CD14-positive monocyte (primary cell): ENCODE data around the gene NUS1. TPM values are rescaled to one million over a fixed set of nuclear protein-coding genes. Genes with fewer than 3 reads are reported as not detected.

Experiments
- DNase-seq, 3 donors: peaks; one replicate each; pipeline ENCODE4 v3.0.0-alpha.2; 2011 to 2022
- H2AFZ ChIP-seq: 2 replicates; pipeline ENCODE4 v1.6.0; 2012; ENCODE audit warnings: mild to moderate bottlenecking, low read depth, low read length, inconsistent platforms; ENCODE audit not compliant: insufficient read depth, poor library complexity, severe bottlenecking
- H3K27ac ChIP-seq, 2 donors: 1 replicate in 1 of 2; 2 replicates in 1 of 2; pipeline ENCODE4 v1.5.1; 2012 to 2013; ENCODE audit warnings: low read length in 2 of 2, control low read depth in 1 of 2, inconsistent platforms in 1 of 2, low read depth in 1 of 2, mild to moderate bottlenecking in 1 of 2
- H3K27me3 ChIP-seq, 2 donors: one replicate each; pipeline versions ENCODE4 v1.6.0 to v1.6.1; 2011 to 2013; ENCODE audit warnings: low read length in 2 of 2; ENCODE audit not compliant: control insufficient read depth in 2 of 2, insufficient read depth in 2 of 2
- H3K36me3 ChIP-seq, 2 donors: replicated peaks in 1 of 2; 1 replicate in 1 of 2; 2 replicates in 1 of 2; pipeline versions ENCODE4 v1.5.1 to v1.6.1; 2012 to 2013; ENCODE audit warnings: low read length in 2 of 2, control low read depth in 1 of 2, inconsistent platforms in 1 of 2, mild to moderate bottlenecking in 1 of 2; ENCODE audit not compliant: insufficient read depth in 2 of 2, control insufficient read depth in 1 of 2
- H3K4me1 ChIP-seq, 2 donors: 1 replicate in 1 of 2; 2 replicates in 1 of 2; pipeline versions ENCODE4 v1.5.1 to v1.6.1; 2012 to 2013; ENCODE audit warnings: low read length in 2 of 2, control low read depth in 1 of 2, inconsistent platforms in 1 of 2, mild to moderate bottlenecking in 1 of 2, moderate library complexity in 1 of 2; ENCODE audit not compliant: insufficient read depth in 2 of 2, control insufficient read depth in 1 of 2
- H3K4me2 ChIP-seq: replicated peaks from 2 replicates; pipeline ENCODE3; 2012; ENCODE audit warnings: low read length, moderate library complexity, mild to moderate bottlenecking; ENCODE audit not compliant: poor library complexity, severe bottlenecking; ENCODE audit errors: extremely low read depth
- H3K4me3 ChIP-seq, 3 experiments: fragments of 200-600 bp in 1 of 3; sonication (generic) in 1 of 3; replicated peaks in 1 of 3; 1 replicate in 2 of 3; 2 replicates in 1 of 3; pipeline ENCODE4 v1.5.1; 2011 to 2013; ENCODE audit warnings: low read length in 3 of 3, mild to moderate bottlenecking in 3 of 3, control low read depth in 2 of 3, low read depth in 2 of 3, inconsistent platforms in 1 of 3, moderate library complexity in 1 of 3
- H3K79me2 ChIP-seq: 2 replicates; pipeline ENCODE4 v1.6.0; 2012; ENCODE audit warnings: mild to moderate bottlenecking, control low read depth, inconsistent platforms, low read length, moderate library complexity; ENCODE audit not compliant: insufficient read depth
- H3K9ac ChIP-seq: 2 replicates; pipeline ENCODE4 v1.6.0; 2017; ENCODE audit warnings: low read length, mild to moderate bottlenecking; ENCODE audit not compliant: insufficient read depth, poor library complexity, severe bottlenecking
- H3K9me3 ChIP-seq, 2 donors: replicated peaks in 1 of 2; 1 replicate in 1 of 2; 2 replicates in 1 of 2; pipeline versions ENCODE4 v1.5.1 to v1.6.1; 2012 to 2013; ENCODE audit warnings: low read length in 2 of 2, control low read depth in 1 of 2; ENCODE audit not compliant: control insufficient read depth in 1 of 2, insufficient read depth in 1 of 2
- H4K20me1 ChIP-seq: 2 replicates; pipeline ENCODE4 v1.6.0; 2012; ENCODE audit warnings: mild to moderate bottlenecking, low read length, control low read depth, moderate library complexity; ENCODE audit not compliant: insufficient read depth
- H3K27ac Mint-ChIP-seq, 7 donors: one replicate each; pipeline ENCODE4 v1.8.0; 2020; ENCODE audit warnings: mild to moderate bottlenecking in 7 of 7, mixed read lengths in 7 of 7, moderate library complexity in 6 of 7, inconsistent platforms in 2 of 7
- H3K27me3 Mint-ChIP-seq, 3 donors: one replicate each; pipeline ENCODE4 v1.8.0; 2021 to 2022; ENCODE audit warnings: low read depth in 3 of 3, mild to moderate bottlenecking in 3 of 3, mixed read lengths in 3 of 3, moderate library complexity in 3 of 3, inconsistent platforms in 1 of 3
- H3K36me3 Mint-ChIP-seq, 2 donors: one replicate each; pipeline ENCODE4 v1.8.0; 2020; ENCODE audit warnings: mixed read lengths in 2 of 2, inconsistent platforms in 1 of 2, mild to moderate bottlenecking in 1 of 2
- H3K4me1 Mint-ChIP-seq: one replicate; pipeline ENCODE4 v1.8.0; 2020; ENCODE audit warnings: mild to moderate bottlenecking, mixed read lengths
- H3K4me3 Mint-ChIP-seq, 2 donors: one replicate each; pipeline ENCODE4 v1.8.0; 2020; ENCODE audit warnings: mild to moderate bottlenecking in 2 of 2, mixed read lengths in 2 of 2, moderate library complexity in 1 of 2
- H3K9me3 Mint-ChIP-seq, 7 donors: one replicate each; pipeline ENCODE4 v1.8.0; 2020 to 2022; ENCODE audit warnings: mixed read lengths in 7 of 7, mild to moderate bottlenecking in 6 of 7, moderate library complexity in 6 of 7, inconsistent platforms in 2 of 7
- WGBS: methylation state at CpG from one replicate; pipeline ENCODE4 v1.1.5; 2013; ENCODE audit warnings: missing lambda C conversion rate; ENCODE audit not compliant: insufficient coverage; 5-methylcytosine and 5-hydroxymethylcytosine counted together
- intact Hi-C, 2 donors: fragments of 100-400 bp; cut with micrococcal nuclease; formaldehyde crosslinking; loops; one replicate each; pipeline versions ENCODE4 v1.15.0 to v1.15.1; 2023
- polyA plus RNA-seq, 3 donors: library from polyadenylated mRNA; depleted of rRNA in 1 of 3; unstranded in 2 of 3; stranded (reverse) in 1 of 3; fragments of 300-500 nt in 2 of 3; fragments of >200 nt in 1 of 3; fragmentation: Illumina TruSeq in 2 of 3; gene quantifications; 1 replicate in 2 of 3; 2 replicates in 1 of 3; pipeline ENCODE4 v1.2.3, GENCODE V29; 2012 to 2021
- TF ChIP-seq, protein P1 (sequence below): fragments of 200-600 bp; IDR thresholded peaks from one replicate; pipeline ENCODE4 v1.8.0; 2022; ENCODE audit warnings: antibody characterized with exemption, mild to moderate bottlenecking

Gene NUS1
- polyA plus RNA-seq, 3 donors = 8.7 to 16.8 (median 15.6) TPM

DNA sequence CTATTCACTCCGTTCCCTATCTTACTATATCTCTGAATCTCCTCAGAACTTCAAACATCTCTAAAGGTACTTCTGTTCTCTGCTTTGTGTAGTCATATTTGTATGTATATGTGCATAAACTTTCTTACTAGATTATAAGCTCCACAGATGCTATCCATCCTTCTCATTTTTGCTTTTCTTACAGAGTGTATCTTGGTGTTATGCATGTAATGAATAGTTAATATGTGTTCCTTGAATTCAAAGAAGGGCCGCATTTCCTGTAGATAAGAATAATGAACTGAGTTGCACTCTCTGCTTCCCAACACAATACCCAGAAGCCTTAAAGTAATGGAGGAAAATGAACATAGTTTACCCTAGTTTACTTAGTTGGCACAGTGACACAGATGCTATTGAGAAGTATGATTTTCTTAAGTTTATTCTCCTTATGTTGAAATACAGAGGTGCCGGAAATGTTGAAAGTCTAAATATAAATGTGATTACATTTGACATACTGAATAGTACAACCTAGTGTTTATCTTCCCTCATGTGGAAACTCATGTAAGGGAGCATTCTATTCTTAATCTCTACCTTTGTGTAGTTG is 6.0 kb downstream of the NUS1 start:
- intact Hi-C loops = no loop called here
- peak overlapping the region in 1 of 2 donors; percentile 4 for H3K4me3 Mint-ChIP-seq
- peak overlapping the region; percentile 81 to 96 (median 87) for H3K27ac Mint-ChIP-seq
- Histone ChIP-seq H2AFZ (no peak overlapping the region), H3K79me2 (peaks cover 98% of the 10 kb centered on the region), H3K9me3 (no peaks in the 10 kb centered on the region), H3K4me1 (peaks cover 50 to 75% of the 10 kb centered on the region in 2 donors), H3K36me3 (no peaks in the 10 kb centered on the region), H3K27me3 (no peaks in the 10 kb centered on the region), H3K27ac (peak overlapping the region in 1 of 2 donors; percentile 76), H4K20me1 (peaks cover 70% of the 10 kb centered on the region), H3K9ac (no peak overlapping the region), H3K4me3 (peak overlapping the region in 1 of 3 experiments; percentile 12), H3K4me2 (peak overlapping the region; percentile 42)
- peaks cover 15% of the 10 kb centered on the region in 2 donors for H3K36me3 Mint-ChIP-seq
- WGBS = no CpG with 5 or more reads among the region's 3 CpGs
- peak in 1 of 3 donors; percentile 54 for DNase-seq
- H3K27me3 Mint-ChIP-seq = peaks cover 0 to under 1% (median 0%) of the 10 kb centered on the region in 3 donors
- H3K4me1 Mint-ChIP-seq = peaks cover 78% of the 10 kb centered on the region
- TF ChIP-seq, protein P1, sequence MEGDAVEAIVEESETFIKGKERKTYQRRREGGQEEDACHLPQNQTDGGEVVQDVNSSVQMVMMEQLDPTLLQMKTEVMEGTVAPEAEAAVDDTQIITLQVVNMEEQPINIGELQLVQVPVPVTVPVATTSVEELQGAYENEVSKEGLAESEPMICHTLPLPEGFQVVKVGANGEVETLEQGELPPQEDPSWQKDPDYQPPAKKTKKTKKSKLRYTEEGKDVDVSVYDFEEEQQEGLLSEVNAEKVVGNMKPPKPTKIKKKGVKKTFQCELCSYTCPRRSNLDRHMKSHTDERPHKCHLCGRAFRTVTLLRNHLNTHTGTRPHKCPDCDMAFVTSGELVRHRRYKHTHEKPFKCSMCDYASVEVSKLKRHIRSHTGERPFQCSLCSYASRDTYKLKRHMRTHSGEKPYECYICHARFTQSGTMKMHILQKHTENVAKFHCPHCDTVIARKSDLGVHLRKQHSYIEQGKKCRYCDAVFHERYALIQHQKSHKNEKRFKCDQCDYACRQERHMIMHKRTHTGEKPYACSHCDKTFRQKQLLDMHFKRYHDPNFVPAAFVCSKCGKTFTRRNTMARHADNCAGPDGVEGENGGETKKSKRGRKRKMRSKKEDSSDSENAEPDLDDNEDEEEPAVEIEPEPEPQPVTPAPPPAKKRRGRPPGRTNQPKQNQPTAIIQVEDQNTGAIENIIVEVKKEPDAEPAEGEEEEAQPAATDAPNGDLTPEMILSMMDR = no peak
- H3K9me3 Mint-ChIP-seq = no peaks in the 10 kb centered on the region

DNA sequence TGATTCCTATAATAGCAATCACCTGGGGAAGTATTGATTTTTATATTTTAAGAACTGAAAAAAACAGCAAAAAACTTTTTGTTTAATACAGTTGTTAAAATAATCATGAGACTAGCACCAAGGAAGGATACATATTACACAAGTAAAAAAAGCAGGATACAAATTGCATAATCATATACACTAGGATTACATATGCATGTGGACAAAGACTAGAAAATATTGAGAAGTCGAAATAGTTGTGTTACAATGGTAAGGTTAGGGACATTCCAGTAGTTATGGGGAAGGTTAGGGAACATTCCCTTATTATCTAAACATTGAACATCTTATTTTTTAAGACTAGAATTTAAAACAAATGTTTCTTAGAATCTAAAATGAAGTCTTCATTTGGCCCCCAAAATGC is 9.5 kb downstream of the NUS1 start:
- no peak overlapping the region for H3K4me2 ChIP-seq
- peaks cover 88% of the 10 kb centered on the region for H4K20me1 ChIP-seq
- H3K36me3 ChIP-seq = peaks cover 0 to 4% of the 10 kb centered on the region in 2 donors
- Mint-ChIP-seq H3K27ac (peak overlapping the region; percentile 26 to 91 (median 73)), H3K4me1 (peaks cover 68% of the 10 kb centered on the region), H3K4me3 (no peak overlapping the region), H3K27me3 (no peaks in the 10 kb centered on the region), H3K36me3 (peaks cover 13 to 15% of the 10 kb centered on the region in 2 donors), H3K9me3 (no peaks in the 10 kb centered on the region)
- no peak for DNase-seq
- H3K9me3 ChIP-seq = no peaks in the 10 kb centered on the region
- no peaks in the 10 kb centered on the region for H3K27me3 ChIP-seq
- H3K27ac ChIP-seq = peak overlapping the region in 1 of 2 donors; percentile 49
- peaks cover 29 to 60% of the 10 kb centered on the region in 2 donors for H3K4me1 ChIP-seq
- intact Hi-C loops = no loop called here
- peaks cover 99% of the 10 kb centered on the region for H3K79me2 ChIP-seq
- no peak overlapping the region for H3K4me3 ChIP-seq
- no CpG with 5 or more reads among the region's 1 CpG for WGBS
- H2AFZ ChIP-seq = no peak overlapping the region
- H3K9ac ChIP-seq = no peak overlapping the region
- TF ChIP-seq, protein P1 = no peak
